PFSK-1 (cell line): ENCODE measurements around the gene TMOD2.

Source experiments
- FOXP2 ChIP-seq: optimal IDR thresholded peaks from 2 replicates; pipeline ENCODE3; 2011; ENCODE audit warnings: borderline replicate concordance, control low read depth, inconsistent platforms; ENCODE audit not compliant: insufficient read depth; ENCODE audit errors: extremely low read length, extremely low read depth
- POLR2AphosphoS5 ChIP-seq: IDR thresholded peaks from 2 replicates; pipeline ENCODE4 v1.6.1; 2012; ENCODE audit warnings: low read depth, mild to moderate bottlenecking, control low read depth, low read length, moderate library complexity
- REST ChIP-seq, 2 experiments: IDR thresholded peaks; 2 replicates each; pipeline versions ENCODE4 v1.6.1 to v1.8.0; 2011 to 2012; ENCODE audit warnings: low read depth in 2 of 2, low read length in 2 of 2, control low read depth in 1 of 2, inconsistent platforms in 1 of 2, mild to moderate bottlenecking in 1 of 2, moderate library complexity in 1 of 2; ENCODE audit not compliant: insufficient read depth in 1 of 2
- SIN3A ChIP-seq: IDR thresholded peaks from 2 replicates; pipeline ENCODE4 v1.6.1; 2012; ENCODE audit warnings: mild to moderate bottlenecking, low read length, moderate library complexity, borderline replicate concordance; ENCODE audit not compliant: insufficient read depth
- TAF1 ChIP-seq: IDR thresholded peaks from 2 replicates; pipeline ENCODE4 v1.6.1; 2012; ENCODE audit warnings: low read length, control low read depth, borderline replicate concordance; ENCODE audit not compliant: insufficient read depth

The TMOD2 gene

GRCh38 chr15:51766341-51766740, 14.9 kb downstream of the TMOD2 start:
- no peak for TF ChIP-seq FOXP2
- no peak for TF ChIP-seq TAF1
- TF ChIP-seq REST (IDR thresholded peaks at IDR 0.05; ENCODE audit: insufficient read depth in 1 of 2, low read depth in 2 of 2, low read length in 2 of 2) = no peak
- no peak for TF ChIP-seq SIN3A
- no peak for TF ChIP-seq POLR2AphosphoS5

- TF ChIP-seq REST (IDR thresholded peaks at IDR 0.05; ENCODE audit: insufficient read depth in 1 of 2, low read depth in 2 of 2, low read length in 2 of 2) = no peak
- TF ChIP-seq FOXP2 = no peak
- no peak for TF ChIP-seq SIN3A
- TF ChIP-seq TAF1 = no peak
- TF ChIP-seq POLR2AphosphoS5 = no peak
Measured at GRCh38 chr15:51768018-51768417, 16.6 kb downstream of the TMOD2 start.

GRCh38 chr15:51770902-51771301, 19.5 kb downstream of the TMOD2 start:
- no peak for TF ChIP-seq REST (IDR thresholded peaks at IDR 0.05; ENCODE audit: insufficient read depth in 1 of 2, low read depth in 2 of 2, low read length in 2 of 2)
- TF ChIP-seq FOXP2 = no peak
- no peak for TF ChIP-seq TAF1
- TF ChIP-seq POLR2AphosphoS5 = no peak
- no peak for TF ChIP-seq SIN3A

- TF ChIP-seq TAF1 (no peak), REST (IDR thresholded peaks at IDR 0.05; ENCODE audit: insufficient read depth in 1 of 2, low read depth in 2 of 2, low read length in 2 of 2) (no peak), FOXP2 (no peak)
Measured at GRCh38 chr15:51771773-51772172, 20.4 kb downstream of the TMOD2 start.

- TF ChIP-seq POLR2AphosphoS5 = no peak
- TF ChIP-seq TAF1 = no peak
- TF ChIP-seq SIN3A = no peak
- TF ChIP-seq REST (IDR thresholded peaks at IDR 0.05; ENCODE audit: insufficient read depth in 1 of 2, low read depth in 2 of 2, low read length in 2 of 2) = no peak
- no peak for TF ChIP-seq FOXP2
Measured at GRCh38 chr15:51774916-51775315, 23.5 kb downstream of the TMOD2 start.
